HL-60 (cell line): ENCODE measurements around the gene ARHGAP26.

Source experiments
- DNase-seq, 2 experiments: peaks; one replicate each; pipeline ENCODE4 v3.0.0-alpha.2; 2010 to 2020; ENCODE audit warnings: low read depth in 1 of 2, low spot score in 1 of 2
- H3K27ac ChIP-seq: fragments of 250-450 bp; sonication (Bioruptor Pico); replicated peaks from 2 replicates; pipeline ENCODE4 v1.5.1; 2020; ENCODE audit warnings: mild to moderate bottlenecking, moderate library complexity
- H3K27me3 ChIP-seq: fragments of 250-450 bp; sonication (Bioruptor Pico); 2 replicates; pipeline ENCODE4 v1.5.1; 2021; ENCODE audit warnings: mild to moderate bottlenecking, moderate library complexity; ENCODE audit not compliant: insufficient read depth, poor library complexity, severe bottlenecking
- H3K4me3 ChIP-seq: replicated peaks from 2 replicates; pipeline ENCODE4 v1.5.1; 2011; ENCODE audit warnings: mild to moderate bottlenecking, control low read depth, low read length; ENCODE audit not compliant: insufficient read depth
- CTCF ChIP-seq: IDR thresholded peaks from one replicate; pipeline ENCODE4 v1.5.1; 2011; ENCODE audit warnings: low read length, control low read depth, inconsistent platforms; ENCODE audit not compliant: insufficient read depth
- GABPA ChIP-seq: IDR thresholded peaks from 2 replicates; pipeline ENCODE4 v1.6.1; 2012; ENCODE audit warnings: low read depth
- POLR2AphosphoS5 ChIP-seq: IDR thresholded peaks from 2 replicates; pipeline ENCODE4 v1.6.1; 2012; ENCODE audit warnings: low read depth
- REST ChIP-seq: IDR thresholded peaks from 2 replicates; pipeline ENCODE4 v1.6.1; 2012; ENCODE audit warnings: low read depth; ENCODE audit not compliant: insufficient replicate concordance
- SPI1 ChIP-seq: IDR thresholded peaks from 2 replicates; pipeline ENCODE4 v1.6.1; 2012; ENCODE audit warnings: low read depth, mild to moderate bottlenecking, borderline replicate concordance

The ARHGAP26 gene

GRCh38 chr5:142977363-142978051 is 207.3 kb downstream of the ARHGAP26 start:
- TF ChIP-seq REST (no peak), GABPA (no peak), CTCF (no peak), POLR2AphosphoS5 (peak; percentile 54; the same call in 1 of the 2 replicates), SPI1 (peak; percentile 80)
- peak; percentile 81 to 87 for DNase-seq
- Histone ChIP-seq H3K27me3 (no peaks in the 10 kb centered on the region), H3K4me3 (no peak overlapping the region), H3K27ac (peak overlapping the region; percentile 61)

DNA sequence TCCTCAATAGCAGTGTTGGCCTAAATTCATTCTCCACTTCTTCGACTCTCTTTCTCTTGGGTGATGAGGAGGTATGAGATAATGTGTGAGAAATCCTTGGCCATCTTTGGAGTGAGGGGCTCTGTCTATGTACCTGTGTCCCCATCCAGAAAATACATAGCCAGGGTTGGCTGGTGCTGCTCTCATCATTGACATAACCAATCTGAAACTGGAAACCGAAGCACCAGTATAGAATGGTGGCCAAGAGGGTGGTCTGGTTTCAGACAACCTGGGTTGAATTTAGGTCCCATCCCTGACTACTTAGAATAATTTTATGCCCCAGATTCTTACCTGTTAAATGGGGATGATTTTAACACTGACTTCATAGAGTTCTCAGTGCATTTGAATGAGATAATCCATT is 208.1 kb downstream of the ARHGAP26 start:
- Histone ChIP-seq H3K27me3 (no peaks in the 10 kb centered on the region), H3K4me3 (no peak overlapping the region), H3K27ac (peak overlapping the region; percentile 61)
- DNase-seq = no peak
- TF ChIP-seq GABPA (no peak), SPI1 (no peak), REST (no peak), CTCF (no peak), POLR2AphosphoS5 (no peak)

GRCh38 chr5:142978726-142979125 is 208.5 kb downstream of the ARHGAP26 start:
- Histone ChIP-seq H3K4me3 (no peak overlapping the region), H3K27ac (no peak overlapping the region)

More at GRCh38 chr5:142978726-142979125, 208.5 kb downstream of the ARHGAP26 start:
- DNase-seq = no peak
- H3K27me3 ChIP-seq = no peaks in the 10 kb centered on the region
- TF ChIP-seq CTCF = no peak
